ENCODE measurements around the gene RFWD3.

Gene RFWD3

GRCh38 chr16:74622005-74622404 lies 44.7 kb downstream of the RFWD3 start:
- POLR2A ChIA-PET, result no interaction called here
- TF ChIP-seq CTBP1 (IDR thresholded peaks at IDR 0.05; ENCODE audit: borderline replicate concordance), result no peak
- no peak for TF ChIP-seq FOXA1 (IDR thresholded peaks at IDR 0.05)
- no peak for TF ChIP-seq ELF4 (IDR thresholded peaks at IDR 0.05)
- no peak for TF ChIP-seq SUZ12 (IDR thresholded peaks at IDR 0.05)
- TF ChIP-seq FOXM1 (IDR thresholded peaks at IDR 0.05; ENCODE audit: borderline replicate concordance), result no peak
- TF ChIP-seq ZNF384 (IDR thresholded peaks at IDR 0.05), result no peak
- TF ChIP-seq HDGF (IDR thresholded peaks at IDR 0.05; ENCODE audit: borderline replicate concordance), result no peak
- no peak for TF ChIP-seq LEF1 (IDR thresholded peaks at IDR 0.05; ENCODE audit: borderline replicate concordance)
- no peak for TF ChIP-seq L3MBTL2 (conservative IDR thresholded peaks at IDR 0.05)
- TF ChIP-seq ARNT (IDR thresholded peaks at IDR 0.05), result no peak
- no peak for TF ChIP-seq NFRKB (IDR thresholded peaks at IDR 0.05)
- CTCF ChIA-PET, result no interaction called here
- no peak for DNase-seq (ENCODE audit: extremely low spot score)

DNA sequence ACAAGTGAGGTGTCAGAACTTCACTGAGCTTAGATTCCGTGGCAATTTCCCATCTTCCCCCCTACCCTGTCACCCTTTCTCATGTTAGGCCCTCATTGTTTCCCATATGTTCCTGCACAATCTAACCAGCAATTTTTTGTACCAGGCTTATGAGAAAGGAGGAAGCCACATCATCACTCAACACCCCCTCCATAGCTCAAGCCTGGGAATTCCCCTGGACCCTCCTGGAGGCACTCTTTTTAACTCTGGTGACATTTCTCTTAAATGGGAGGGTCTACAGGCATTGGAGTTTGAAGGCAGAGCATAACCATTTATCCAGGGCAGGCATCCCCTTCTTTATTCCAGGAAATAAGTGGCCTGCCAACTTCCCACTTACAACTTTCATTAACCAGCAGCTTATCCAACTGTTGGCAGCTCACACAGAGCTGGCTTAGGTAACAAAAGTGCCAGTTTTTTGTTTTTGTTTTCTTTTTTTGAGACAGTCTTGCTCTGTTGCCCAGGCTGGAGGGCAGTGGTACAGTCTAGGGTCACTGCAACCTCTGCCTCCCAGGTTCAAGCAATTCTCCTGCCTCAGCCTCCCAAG lies 49.4 kb downstream of the RFWD3 start:
- TF ChIP-seq ZNF384 (IDR thresholded peaks at IDR 0.05) (no peak), FOXA1 (IDR thresholded peaks at IDR 0.05) (no peak), NFRKB (IDR thresholded peaks at IDR 0.05) (no peak), FOXK2 (IDR thresholded peaks at IDR 0.05) (no peak), CTBP1 (IDR thresholded peaks at IDR 0.05; ENCODE audit: borderline replicate concordance) (no peak), HDGF (IDR thresholded peaks at IDR 0.05; ENCODE audit: borderline replicate concordance) (no peak), PKNOX1 (IDR thresholded peaks at IDR 0.05) (no peak), BHLHE40 (IDR thresholded peaks at IDR 0.05; ENCODE audit: borderline replicate concordance) (no peak), FOXM1 (IDR thresholded peaks at IDR 0.05; ENCODE audit: borderline replicate concordance) (no peak), SP1 (IDR thresholded peaks at IDR 0.05) (no peak), L3MBTL2 (conservative IDR thresholded peaks at IDR 0.05) (no peak), ARNT (IDR thresholded peaks at IDR 0.05) (no peak)
- DNase-seq (ENCODE audit: extremely low spot score), result no peak
- POLR2A ChIA-PET, result interaction anchor here (1.8 kb wide), 1 partner anchor 10 kb away, joined by 12 read pairs; the partner anchor contains the start of gene GLG1
- CTCF ChIA-PET, result interaction anchor here (0.6 kb wide), 1 partner anchor 246 kb away, joined by 3 read pairs; no protein-coding TSS in a partner anchor

- DNase-seq (ENCODE audit: extremely low spot score), result no peak
- ChIA-PET CTCF (no interaction called here), POLR2A (interaction anchor here (0.6 kb wide), 1 partner anchor 10 kb away, joined by 3 read pairs; no protein-coding TSS in a partner anchor)
- TF ChIP-seq L3MBTL2 (conservative IDR thresholded peaks at IDR 0.05) (no peak), TARDBP (IDR thresholded peaks at IDR 0.05) (no peak), CTBP1 (IDR thresholded peaks at IDR 0.05; ENCODE audit: borderline replicate concordance) (no peak), LEF1 (IDR thresholded peaks at IDR 0.05; ENCODE audit: borderline replicate concordance) (no peak), SP1 (IDR thresholded peaks at IDR 0.05) (no peak), FOXA1 (IDR thresholded peaks at IDR 0.05) (no peak), NFRKB (IDR thresholded peaks at IDR 0.05) (no peak)
Observed at GRCh38 chr16:74611721-74612120, 55.0 kb downstream of the RFWD3 start.

- POLR2A ChIA-PET, result no interaction called here
- DNase-seq (ENCODE audit: extremely low spot score), result no peak
- TF ChIP-seq FOXM1 (IDR thresholded peaks at IDR 0.05; ENCODE audit: borderline replicate concordance) (no peak), SUZ12 (IDR thresholded peaks at IDR 0.05) (no peak), L3MBTL2 (conservative IDR thresholded peaks at IDR 0.05) (no peak), SP1 (IDR thresholded peaks at IDR 0.05) (no peak), HDGF (IDR thresholded peaks at IDR 0.05; ENCODE audit: borderline replicate concordance) (no peak), ZNF384 (IDR thresholded peaks at IDR 0.05) (no peak), BHLHE40 (IDR thresholded peaks at IDR 0.05; ENCODE audit: borderline replicate concordance) (no peak), FOXA1 (IDR thresholded peaks at IDR 0.05) (no peak), ARNT (IDR thresholded peaks at IDR 0.05) (no peak), FOXK2 (IDR thresholded peaks at IDR 0.05) (no peak), ELF4 (IDR thresholded peaks at IDR 0.05) (no peak), NFRKB (IDR thresholded peaks at IDR 0.05) (no peak), LEF1 (IDR thresholded peaks at IDR 0.05; ENCODE audit: borderline replicate concordance) (no peak), PKNOX1 (IDR thresholded peaks at IDR 0.05) (no peak), TARDBP (IDR thresholded peaks at IDR 0.05) (no peak), CTBP1 (IDR thresholded peaks at IDR 0.05; ENCODE audit: borderline replicate concordance) (no peak)
- CTCF ChIA-PET, result interaction anchor here (0.6 kb wide), 1 partner anchor 21 kb away, joined by 3 read pairs; no protein-coding TSS in a partner anchor
Observed at GRCh38 chr16:74608944-74609343, 57.7 kb downstream of the RFWD3 start.

- ChIA-PET POLR2A (interaction anchor here (2.3 to 2.4 kb wide), 2 partner anchors 8 to 58 kb away, joined by 5 to 12 read pairs; partner anchors contain the start of gene RFWD3), CTCF (interaction anchor here (0.6 kb wide), 1 partner anchor 1377 kb away, joined by 4 read pairs; no protein-coding TSS in a partner anchor)
- TF ChIP-seq LEF1 (IDR thresholded peaks at IDR 0.05; ENCODE audit: borderline replicate concordance) (no peak), L3MBTL2 (conservative IDR thresholded peaks at IDR 0.05) (no peak), ELF4 (IDR thresholded peaks at IDR 0.05) (no peak), ZNF384 (IDR thresholded peaks at IDR 0.05) (no peak), CTBP1 (IDR thresholded peaks at IDR 0.05; ENCODE audit: borderline replicate concordance) (no peak), SUZ12 (IDR thresholded peaks at IDR 0.05) (no peak), PKNOX1 (IDR thresholded peaks at IDR 0.05) (no peak), BHLHE40 (IDR thresholded peaks at IDR 0.05; ENCODE audit: borderline replicate concordance) (no peak), FOXK2 (IDR thresholded peaks at IDR 0.05) (no peak), NFRKB (IDR thresholded peaks at IDR 0.05) (no peak), HDGF (IDR thresholded peaks at IDR 0.05; ENCODE audit: borderline replicate concordance) (no peak), FOXM1 (IDR thresholded peaks at IDR 0.05; ENCODE audit: borderline replicate concordance) (no peak), ARNT (IDR thresholded peaks at IDR 0.05) (no peak)
- DNase-seq (ENCODE audit: extremely low spot score), result no peak
Observed at GRCh38 chr16:74608381-74608780, 58.3 kb downstream of the RFWD3 start.

Data from HEK293T (cell line).